Endometrial microvascular endothelial cells (primary cell): ENCODE data around the gene PREPL. TPM values are rescaled to one million over a fixed set of nuclear protein-coding genes. Genes with fewer than 3 reads are reported as not detected.
"Not testable (repeated sequence)": the region's sequence is repeated elsewhere in the genome, so short reads cannot be mapped to it uniquely, and the experiment has no call there.

Source experiments
- in situ Hi-C: cut with HindIII; loops from 2 replicates; pipeline ENCODE4 v1.10.0; 2017; ENCODE audit warnings: low sequenced_read_pairs, low pct_unique_long_range_greater_than_20kb; ENCODE audit errors: inconsistent ontology term
- total RNA-seq: library from RNA; depleted of rRNA; stranded (reverse); fragments of >200 nt; gene quantifications from one replicate; pipeline ENCODE4 v1.2.3, GENCODE V29; 2015; ENCODE audit errors: inconsistent ontology term

The PREPL gene
- total RNA-seq, result 36.8 TPM

DNA sequence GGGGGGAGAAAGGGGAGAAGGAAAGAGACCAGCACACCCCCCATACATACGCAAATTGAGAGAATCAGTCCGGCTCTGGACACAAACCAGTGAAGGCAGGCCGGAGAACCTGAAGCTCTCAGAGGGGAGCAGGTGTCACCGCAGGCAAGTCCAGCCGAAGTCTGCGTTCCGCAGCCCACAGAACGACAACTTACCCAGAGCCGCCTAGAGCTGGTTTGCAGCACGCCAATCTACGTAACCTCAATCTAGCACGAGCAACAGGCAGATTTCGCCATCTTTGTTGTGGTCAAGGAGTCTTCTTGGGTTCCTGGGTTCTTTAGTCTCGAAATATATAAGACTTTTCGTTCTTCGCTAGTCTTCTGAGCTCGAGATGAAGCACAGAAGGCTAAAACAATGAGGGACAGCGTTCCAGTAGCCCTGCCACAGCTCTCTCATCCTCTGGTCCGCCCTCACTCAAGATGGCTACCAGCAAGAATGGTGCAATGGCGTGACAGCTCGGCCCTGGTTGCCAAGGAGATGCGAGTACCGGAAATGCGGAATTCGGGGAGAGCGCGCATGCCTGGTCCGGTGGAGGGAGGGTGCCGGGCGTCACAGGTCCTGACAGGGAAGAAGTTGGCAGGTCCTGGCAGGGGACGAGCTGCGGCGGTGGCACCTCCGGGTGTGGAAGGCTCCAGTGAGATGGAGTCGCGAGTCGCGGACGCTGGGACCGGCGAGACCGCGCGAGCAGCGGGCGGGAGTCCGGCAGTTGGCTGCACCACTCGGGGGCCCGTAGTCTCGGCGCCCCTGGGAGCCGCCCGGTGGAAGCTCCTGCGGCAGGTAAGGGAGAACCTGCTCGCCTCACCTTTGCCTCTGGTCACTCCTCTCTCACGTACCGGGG lies at the start of gene PREPL, which contains the start of gene CAMKMT:
PREPL (minus strand) TSS at position 165 of the 877 bp plus-strand sequence. CDS start 15,152 bp downstream, outside the sequence.
CAMKMT (plus strand) TSS at position 618 of the 877 bp plus-strand sequence.
- in situ Hi-C loops, result no loop called here

DNA sequence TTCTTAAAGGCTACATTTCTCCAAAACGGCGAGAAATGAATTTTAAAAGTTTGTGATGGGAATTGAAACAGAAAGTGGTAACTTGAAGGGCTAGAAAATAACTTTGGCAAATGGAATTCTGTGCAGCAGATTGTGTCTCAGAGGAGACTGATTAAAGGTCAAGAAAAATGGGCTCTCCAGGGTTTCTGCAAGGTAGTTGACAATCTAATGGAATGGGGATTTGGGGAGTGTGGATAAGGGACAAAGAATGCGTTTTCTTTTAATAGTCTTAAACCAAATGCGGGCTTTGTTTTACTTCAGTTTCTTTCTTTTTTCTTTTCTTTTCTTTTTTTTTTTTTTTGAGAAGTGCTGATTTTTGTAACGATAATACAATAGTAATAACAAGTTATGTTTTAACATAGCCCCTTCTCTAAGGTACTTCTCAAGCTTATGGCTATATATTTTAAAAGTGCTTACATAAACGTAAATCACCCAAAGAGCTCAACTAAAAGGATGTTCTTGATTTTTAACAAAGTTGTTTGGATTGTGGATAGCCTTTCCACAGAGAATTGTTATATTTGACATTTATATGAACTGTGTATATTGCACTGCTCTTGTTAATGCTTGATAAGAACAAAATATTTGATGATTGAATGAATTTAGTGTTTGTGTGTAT lies 37.1 kb upstream of the PREPL start:
- in situ Hi-C loops, result no loop called here

DNA sequence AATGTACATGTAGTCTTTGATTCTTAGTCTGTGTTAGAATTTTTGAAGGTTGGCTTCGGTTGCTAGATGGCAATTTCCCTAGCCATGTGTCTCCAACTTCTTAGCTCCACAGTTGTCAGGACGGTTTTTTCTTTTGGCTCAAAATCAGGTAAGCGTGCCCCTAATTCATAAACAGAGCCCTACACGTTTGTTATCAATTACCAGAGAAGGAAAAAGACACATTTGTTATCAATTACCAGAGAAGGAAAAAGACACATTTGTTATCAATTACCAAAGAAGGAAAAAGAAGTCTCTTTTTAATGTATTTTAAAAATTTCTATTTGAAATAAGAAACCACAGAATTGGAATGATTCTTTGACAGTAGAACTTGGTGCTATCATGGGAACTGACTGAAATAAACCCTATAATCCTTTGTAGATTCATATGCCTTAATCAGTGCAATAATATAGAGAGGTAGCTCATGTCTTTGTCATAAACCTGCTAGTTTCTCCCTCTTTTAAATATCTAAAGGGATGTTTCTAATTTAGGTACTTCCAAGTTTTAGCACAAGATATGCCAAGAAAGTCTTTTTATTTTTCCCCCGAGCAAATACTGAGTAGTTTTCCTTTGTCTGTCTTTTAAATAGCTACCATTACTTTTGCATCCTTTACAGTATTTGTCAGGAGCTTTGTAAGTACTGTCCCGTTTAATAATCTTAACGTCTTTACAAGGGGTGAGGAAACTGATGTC lies 36.3 kb upstream of the PREPL start:
- in situ Hi-C loops, result no loop called here

DNA sequence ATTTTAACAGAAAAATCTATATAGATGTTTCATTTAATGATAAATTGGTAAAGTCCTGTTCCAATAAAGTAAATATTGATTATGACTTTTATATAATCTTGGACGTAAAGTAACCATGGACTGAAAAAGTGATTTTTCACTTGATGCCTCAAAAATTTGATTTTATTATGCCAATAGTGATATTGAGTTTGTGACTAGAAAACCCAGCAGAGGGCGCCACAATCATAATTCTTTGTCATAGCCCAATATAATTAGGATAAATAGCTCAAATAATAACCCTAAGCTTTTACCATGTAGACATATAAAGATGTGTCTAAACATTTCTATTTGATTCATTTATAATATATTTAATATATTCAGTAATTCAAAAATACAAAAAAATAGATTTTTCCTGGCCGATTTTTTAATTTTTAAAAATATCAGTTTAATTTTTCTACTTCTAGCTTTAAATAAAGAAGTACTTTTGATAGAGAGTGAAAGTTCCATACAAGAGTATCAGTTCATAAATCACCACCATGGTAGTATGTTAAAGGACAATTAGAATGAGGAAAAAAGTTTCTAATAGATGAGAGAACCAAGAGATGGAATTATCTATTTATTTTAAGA lies 31.1 kb upstream of the PREPL start:
- in situ Hi-C loops, result no loop called here

GRCh38 chr2:44389895-44390294 lies 28.6 kb upstream of the PREPL start:
- in situ Hi-C loops, result no loop called here

DNA sequence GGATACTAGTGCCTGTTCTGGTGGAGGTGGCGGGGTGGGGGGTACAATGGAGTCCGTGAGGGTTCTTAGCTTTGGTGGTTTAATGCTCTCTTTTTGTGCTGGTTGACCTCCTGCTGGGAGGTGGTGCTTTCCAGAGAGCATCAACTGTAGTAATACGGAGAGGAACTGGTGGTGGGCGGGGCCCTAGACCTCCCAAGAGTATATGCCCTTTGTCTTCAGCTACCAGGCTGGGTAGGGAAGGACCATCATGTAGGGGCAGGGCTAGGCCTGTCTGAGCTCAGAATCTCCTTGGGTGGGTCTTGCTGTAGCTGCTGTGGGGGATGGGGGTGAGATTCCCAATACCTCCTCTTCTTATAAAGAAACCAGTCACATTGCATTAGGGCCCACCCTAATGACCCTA lies 27.6 kb upstream of the PREPL start:
- in situ Hi-C loops, result no loop called here

DNA sequence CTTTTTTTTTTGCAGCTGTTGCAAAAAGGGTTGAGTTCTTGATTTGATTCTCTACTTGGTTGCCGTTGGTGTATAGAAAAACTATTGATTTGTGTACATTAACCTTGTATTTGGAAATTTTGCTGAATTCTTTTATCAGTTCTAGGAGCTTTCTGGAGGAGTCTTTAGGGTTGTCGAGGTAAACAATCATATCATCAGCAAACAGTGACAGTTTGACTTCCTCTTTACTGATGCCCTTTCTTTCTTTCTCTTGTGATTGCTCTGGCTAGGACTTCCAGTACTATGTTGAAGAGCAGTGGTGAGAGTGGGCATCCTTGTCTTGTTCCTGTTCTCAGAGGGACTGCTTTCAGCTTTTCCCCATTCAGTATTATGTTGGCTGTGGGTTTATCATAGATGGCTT lies 23.9 kb upstream of the PREPL start:
- in situ Hi-C loops, result not testable (repeated sequence)

DNA sequence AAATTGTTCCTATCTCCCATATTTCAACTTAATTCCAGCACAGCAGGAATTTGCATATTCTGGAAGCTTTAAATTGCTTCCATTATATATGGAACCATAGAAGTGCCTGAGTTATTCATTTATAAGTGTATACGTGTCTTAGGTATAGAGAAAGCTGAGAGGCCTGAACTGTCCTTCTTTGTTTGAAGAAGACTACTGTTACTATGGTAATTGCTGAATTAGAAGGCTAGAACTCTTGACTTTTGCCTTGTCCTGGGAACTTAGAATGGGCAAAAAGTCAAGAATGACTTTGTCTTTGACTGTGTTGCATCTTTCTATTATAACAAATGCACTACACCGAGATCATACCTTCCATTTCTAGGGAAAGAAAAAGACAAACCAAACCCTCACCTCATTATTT lies 16.2 kb upstream of the PREPL start:
- in situ Hi-C loops, result no loop called here

DNA sequence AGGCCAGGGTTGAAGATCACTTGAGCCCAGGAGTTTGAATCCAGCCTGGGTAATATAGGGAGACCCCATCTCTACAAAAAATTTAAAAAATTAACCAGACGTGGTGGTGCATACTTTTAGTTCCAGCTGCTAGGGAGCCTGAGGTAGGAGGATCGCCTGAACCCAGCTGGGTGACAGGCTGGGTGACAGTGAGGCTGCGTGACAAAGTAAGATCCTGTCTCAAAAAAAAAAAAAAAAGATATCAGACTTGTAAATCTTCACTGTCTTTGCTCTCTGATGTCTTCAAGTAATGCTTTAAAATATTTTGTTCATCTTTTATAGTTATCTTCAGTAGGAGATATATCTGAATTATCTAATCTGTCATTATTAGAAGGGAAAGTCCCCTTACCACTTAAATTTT lies 11.0 kb upstream of the PREPL start:
- in situ Hi-C loops, result no loop called here

GRCh38 chr2:44371445-44371844 lies 10.2 kb upstream of the PREPL start:
- in situ Hi-C loops, result no loop called here

- in situ Hi-C loops, result no loop called here
Measured at GRCh38 chr2:44369392-44369791, 8.1 kb upstream of the PREPL start.

DNA sequence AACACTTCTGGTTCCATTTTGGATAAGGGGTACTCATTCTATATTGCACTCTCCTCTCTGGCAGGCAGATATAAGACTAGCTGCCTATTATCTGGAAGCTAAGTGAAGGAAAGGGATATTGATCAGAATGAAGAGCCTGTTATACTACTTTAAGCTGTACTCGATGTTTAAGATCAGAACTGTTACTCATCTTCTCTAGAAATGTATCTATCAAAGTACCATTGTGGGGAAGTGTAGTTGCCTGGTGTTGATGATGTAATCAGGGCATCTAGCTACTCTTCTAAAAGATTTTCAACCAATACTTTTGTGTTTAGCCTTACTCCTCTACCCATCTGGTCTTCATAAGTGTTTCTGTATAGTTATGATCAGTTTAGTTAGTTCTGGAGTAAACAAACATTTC lies 6.3 kb upstream of the PREPL start:
- in situ Hi-C loops, result no loop called here

GRCh38 chr2:44364604-44365003 lies 3.3 kb upstream of the PREPL start:
- in situ Hi-C loops, result no loop called here

DNA sequence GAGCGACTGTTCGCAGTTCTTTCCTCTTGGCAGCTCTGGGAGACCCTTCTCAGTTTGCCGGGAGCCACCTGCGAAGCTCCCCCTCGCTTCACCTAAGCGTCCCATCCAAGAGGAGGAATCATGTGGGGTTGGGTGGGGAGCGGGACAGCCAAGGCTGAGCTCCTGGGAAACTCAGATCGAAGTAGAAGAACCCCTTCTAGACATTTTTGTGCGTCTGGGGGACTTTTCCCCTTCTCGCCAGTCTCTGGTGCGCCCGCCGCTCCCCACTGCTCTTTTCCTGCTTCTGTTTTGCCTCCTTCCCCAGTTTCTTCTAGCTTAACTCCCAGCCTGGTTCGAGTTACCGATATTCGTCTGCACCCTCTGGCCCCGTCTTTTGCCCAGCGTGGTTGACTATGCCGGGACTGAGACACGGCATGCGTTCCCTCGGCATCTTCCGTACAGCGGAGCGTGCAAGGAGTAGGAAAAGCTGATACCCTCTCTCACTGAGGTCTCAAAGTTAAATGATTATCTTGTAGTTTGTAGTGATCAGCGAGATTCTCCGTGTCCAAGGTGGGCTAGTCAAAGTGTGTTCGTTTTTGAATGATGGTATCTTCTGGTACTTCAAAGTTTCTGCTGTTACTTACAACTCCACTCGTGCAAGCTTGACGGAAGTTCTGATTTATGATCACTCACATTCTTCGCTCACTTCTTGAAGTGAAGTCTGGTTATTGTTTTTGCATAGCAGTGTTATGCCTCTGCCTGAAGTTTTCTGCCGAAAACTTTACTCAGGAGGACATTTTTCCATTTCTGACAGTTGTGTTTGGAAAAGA lies 1.1 kb upstream of the PREPL start:
- in situ Hi-C loops, result no loop called here

DNA sequence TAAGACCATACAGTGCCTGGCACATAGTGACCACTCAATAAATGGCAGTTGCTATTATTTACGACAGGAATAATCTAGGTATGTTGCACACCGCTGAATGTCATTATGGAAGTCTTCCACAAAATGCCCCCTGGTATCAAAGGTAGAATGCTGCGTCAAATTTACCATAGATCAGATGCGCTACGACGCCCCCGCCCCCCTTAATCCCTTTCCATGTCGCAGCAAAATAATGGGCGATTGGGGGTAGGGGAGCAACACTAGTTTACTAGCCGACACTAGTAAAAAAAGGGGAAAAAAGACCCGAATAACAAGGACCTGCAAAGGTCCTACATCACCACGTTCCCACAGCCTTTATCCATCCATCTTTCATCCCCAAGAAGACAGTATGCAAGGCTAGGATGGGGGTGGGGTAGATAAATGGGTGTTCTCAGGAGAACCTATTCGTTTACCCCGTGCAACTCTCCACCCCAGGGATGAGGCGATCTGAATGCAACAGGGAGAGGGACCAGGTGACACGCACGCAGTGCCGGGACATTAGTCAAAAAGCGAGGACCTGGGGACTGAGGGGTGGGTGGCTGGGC lies 455 bp downstream of the PREPL start:
- in situ Hi-C loops, result no loop called here

DNA sequence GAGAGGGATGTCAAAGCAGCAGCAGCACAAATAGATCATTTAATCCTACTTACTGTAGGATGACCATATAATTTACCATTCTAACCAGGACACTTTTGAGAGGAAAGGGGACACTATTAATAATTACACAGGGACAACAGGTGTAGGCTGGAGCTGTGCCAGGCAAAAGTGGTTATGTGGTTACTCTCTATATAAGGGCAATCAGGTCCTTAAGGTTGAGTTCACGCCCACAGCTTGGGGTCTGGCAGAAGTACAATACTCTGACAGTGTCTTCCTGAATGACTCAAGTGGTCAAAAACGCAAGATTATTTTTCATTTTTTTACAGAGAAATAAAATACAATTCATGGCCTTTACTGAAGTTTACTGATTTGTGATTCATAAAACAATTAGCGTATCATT lies 2.8 kb downstream of the PREPL start:
- in situ Hi-C loops, result no loop called here

GRCh38 chr2:44354761-44355160 lies 6.5 kb downstream of the PREPL start:
- in situ Hi-C loops, result no loop called here

DNA sequence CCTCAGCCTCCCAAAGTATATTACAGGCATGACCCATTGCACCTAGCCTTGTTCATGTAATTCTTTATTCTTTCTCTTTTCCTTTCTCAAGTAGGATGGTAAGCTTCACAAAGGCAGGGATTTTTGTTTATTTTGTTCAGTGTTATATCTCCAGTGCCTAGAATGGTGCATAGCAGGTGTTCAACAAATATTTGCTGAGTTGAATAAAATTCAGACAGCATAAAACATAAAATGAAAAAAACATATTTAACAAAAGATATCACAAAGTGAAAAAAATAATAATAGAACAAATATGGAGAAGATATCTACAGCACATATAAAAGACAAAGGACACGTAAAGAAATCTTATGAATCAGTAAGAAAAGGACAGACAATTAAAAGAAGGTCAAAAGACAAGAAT lies 8.8 kb downstream of the PREPL start:
- in situ Hi-C loops, result no loop called here
